ENCODE measurements around the gene SULT2A1. TPM values are rescaled to one million over a fixed set of nuclear protein-coding genes. Genes with fewer than 3 reads are reported as not detected.

Gene SULT2A1
- total RNA-seq, 4 donors from 2014 or later = not detected

- Histone ChIP-seq H3K36me3 (no peaks in the 10 kb centered on the region), H3K4me1 (no peaks in the 10 kb centered on the region), H3K27me3 (peaks cover 0 to 32% (median 0%) of the 10 kb centered on the region in 4 donors), H3K4me3 (no peak overlapping the region), H3K27ac (no peak overlapping the region), H3K9me3 (no peaks in the 10 kb centered on the region)
- no peak for DNase-seq
- intact Hi-C loops (cut with DNase I) = no loop called here
- TF ChIP-seq POLR2A (IDR thresholded peaks at IDR 0.05) (no peak), CTCF (IDR thresholded peaks at IDR 0.05) (no peak)
- WGBS, 2 donors = 67% methylated on average over 1 of the region's 8 CpGs; no CpG with 5 or more reads in 1 of the 2 donors
Observed at GRCh38 chr19:47836038-47836437, 50.1 kb downstream of the SULT2A1 start.

DNA sequence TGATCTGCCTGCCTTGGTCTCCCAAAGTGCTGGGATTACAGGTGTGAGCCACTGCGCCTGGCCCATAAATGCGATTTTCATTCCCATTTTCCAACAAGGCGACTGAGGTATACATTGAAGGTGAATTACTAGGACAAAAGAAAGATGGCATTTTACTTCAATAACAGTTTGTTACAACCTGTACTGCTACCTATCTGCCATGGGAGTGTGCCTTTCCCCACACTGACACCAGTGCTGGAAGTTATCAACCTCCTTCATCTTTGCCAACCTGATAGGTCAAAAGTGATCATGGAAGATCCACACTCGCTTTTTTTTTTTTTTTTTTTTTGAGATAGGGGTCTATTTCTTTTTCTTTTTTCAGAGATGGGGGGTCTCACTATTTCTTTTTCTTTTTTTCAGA, 53.4 kb downstream of the SULT2A1 start:
- peaks cover 0 to 35% (median 0%) of the 10 kb centered on the region in 4 donors for H3K27me3 ChIP-seq
- no peak overlapping the region for H3K4me3 ChIP-seq
- intact Hi-C loops (cut with DNase I) = no loop called here
- no peaks in the 10 kb centered on the region for H3K4me1 ChIP-seq
- DNase-seq = no peak
- 76 to 88% methylated on average over 4 of the region's 4 CpGs for WGBS, 2 donors
- H3K36me3 ChIP-seq = no peaks in the 10 kb centered on the region
- no peak overlapping the region for H3K27ac ChIP-seq
- H3K9me3 ChIP-seq = no peaks in the 10 kb centered on the region
- no peak for TF ChIP-seq CTCF (IDR thresholded peaks at IDR 0.05)
- no peak for TF ChIP-seq POLR2A (IDR thresholded peaks at IDR 0.05)

GRCh38 chr19:47826800-47827199, 59.3 kb downstream of the SULT2A1 start:
- no peaks in the 10 kb centered on the region for H3K4me1 ChIP-seq
- H3K36me3 ChIP-seq = no peaks in the 10 kb centered on the region
- intact Hi-C loops (cut with DNase I) = no loop called here
- H3K27ac ChIP-seq = no peak overlapping the region
- no peak for TF ChIP-seq CTCF (IDR thresholded peaks at IDR 0.05)
- TF ChIP-seq POLR2A (IDR thresholded peaks at IDR 0.05) = no peak
- H3K9me3 ChIP-seq = no peaks in the 10 kb centered on the region
- peaks cover 0 to 44% (median 0%) of the 10 kb centered on the region in 4 donors for H3K27me3 ChIP-seq
- no peak overlapping the region for H3K4me3 ChIP-seq
- WGBS, 2 donors = 78 to 90% methylated on average over 5 to 6 of the region's 6 CpGs
- no peak for DNase-seq

GRCh38 chr19:47824396-47824795, 61.7 kb downstream of the SULT2A1 start:
- DNase-seq = no peak
- WGBS, 2 donors = 84 to 93% methylated on average over 3 to 5 of the region's 6 CpGs
- Histone ChIP-seq H3K4me3 (no peak overlapping the region), H3K27me3 (peaks cover 0 to 52% (median 0%) of the 10 kb centered on the region in 4 donors), H3K9me3 (no peaks in the 10 kb centered on the region), H3K4me1 (no peaks in the 10 kb centered on the region), H3K27ac (no peak overlapping the region), H3K36me3 (no peaks in the 10 kb centered on the region)
- TF ChIP-seq POLR2A (IDR thresholded peaks at IDR 0.05) (no peak), CTCF (IDR thresholded peaks at IDR 0.05) (no peak)
- intact Hi-C loops (cut with DNase I) = no loop called here

DNA sequence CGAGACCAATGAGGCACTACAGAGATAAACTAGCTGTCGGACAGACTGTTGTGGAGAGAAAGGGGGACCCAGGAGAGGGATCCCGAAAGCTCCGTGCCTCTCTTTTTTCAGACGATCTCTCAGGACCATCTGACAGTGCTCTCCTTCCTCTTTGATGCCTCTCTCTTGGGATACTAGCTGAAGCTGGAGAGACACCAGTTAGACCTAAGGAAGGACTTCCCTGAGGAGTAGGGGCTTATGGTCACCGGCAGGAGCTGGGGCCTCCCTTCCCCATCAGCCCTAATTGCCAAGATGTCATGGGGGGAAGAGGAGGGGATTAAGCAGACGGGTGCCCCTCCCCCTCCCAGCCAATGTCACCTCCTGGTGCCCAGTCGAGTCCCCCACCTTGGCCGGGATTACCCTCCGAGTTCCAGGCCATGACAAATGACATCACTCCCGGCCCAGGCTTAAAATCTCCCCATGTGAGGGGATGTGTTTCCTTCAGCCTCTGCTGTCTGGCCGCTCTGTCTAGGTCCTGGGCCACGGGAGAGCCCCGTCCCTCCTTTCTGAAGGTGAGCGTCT, 64.6 kb downstream of the SULT2A1 start, which contains the start of gene CRX:
Gene CRX (plus strand): TSS at position 478 of the 561 bp plus-strand sequence. CDS start 12,507 bp downstream, outside the sequence.
- WGBS, 2 donors = 44 to 79% methylated on average over 4 to 11 of the region's 15 CpGs
- no peaks in the 10 kb centered on the region for H3K9me3 ChIP-seq

More for the DNA sequence above, 64.6 kb downstream of the SULT2A1 start, which contains the start of gene CRX:
- Histone ChIP-seq H3K4me1 (no peaks in the 10 kb centered on the region), H3K4me3 (no peak within 1 kb of the TSS), H3K27me3 (peaks cover 0 to 64% (median 0%) of the 10 kb centered on the region in 4 donors), H3K36me3 (no peaks in the 10 kb centered on the region), H3K27ac (no peak within 1 kb of the TSS)
- intact Hi-C loops (cut with DNase I) = no loop called here
- DNase-seq = no peak
- no peak for TF ChIP-seq POLR2A (IDR thresholded peaks at IDR 0.05)
- TF ChIP-seq CTCF (IDR thresholded peaks at IDR 0.05) = no peak

Other genes starting within 250 kb of the SULT2A1 start
- 10 to 100 TPM; 34.8 to 50.7 (median 39.2) TPM for gene EHD2, start 172.9 kb downstream of the SULT2A1 start, total RNA-seq
- 100 to 1,000 TPM; 118 to 522 (median 268) TPM for gene NOP53, start 140.8 kb downstream of the SULT2A1 start, total RNA-seq
- 100 to 1,000 TPM; 185 to 477 (median 324) TPM for gene SELENOW, start 107.6 kb downstream of the SULT2A1 start, total RNA-seq
- gene TPRX1, start 81.8 kb downstream of the SULT2A1 start, total RNA-seq = not detected
- gene CRX, start 64.4 kb downstream of the SULT2A1 start, total RNA-seq = not detected
- not detected for gene TPRX2, start 27.1 kb downstream of the SULT2A1 start, total RNA-seq
- not detected for gene BSPH1, start 105.9 kb upstream of the SULT2A1 start, total RNA-seq
- gene ELSPBP1, start 108.3 kb upstream of the SULT2A1 start, total RNA-seq = not detected
- not detected for gene CABP5, start 157.8 kb upstream of the SULT2A1 start, total RNA-seq
- 1 to 10 TPM in 2 of 4 donors, under 1 TPM in 1, not detected in 1; 0.61 to 4.0 (median 1.3) TPM for gene PLA2G4C, start 224.5 kb upstream of the SULT2A1 start, total RNA-seq